NCI-H1694 treated with DMSO at 0.1 percent for 48 hours (cell line): ENCODE data around the gene TMEM88.
A peak's percentile ranks its signal among the peaks of the same experiment; 100 is the strongest.

Experiments
- DNase-seq: peaks from one replicate; lab custom pipeline; 2025; lab: John Stamatoyannopoulos, UW

TMEM88 gene

DNA sequence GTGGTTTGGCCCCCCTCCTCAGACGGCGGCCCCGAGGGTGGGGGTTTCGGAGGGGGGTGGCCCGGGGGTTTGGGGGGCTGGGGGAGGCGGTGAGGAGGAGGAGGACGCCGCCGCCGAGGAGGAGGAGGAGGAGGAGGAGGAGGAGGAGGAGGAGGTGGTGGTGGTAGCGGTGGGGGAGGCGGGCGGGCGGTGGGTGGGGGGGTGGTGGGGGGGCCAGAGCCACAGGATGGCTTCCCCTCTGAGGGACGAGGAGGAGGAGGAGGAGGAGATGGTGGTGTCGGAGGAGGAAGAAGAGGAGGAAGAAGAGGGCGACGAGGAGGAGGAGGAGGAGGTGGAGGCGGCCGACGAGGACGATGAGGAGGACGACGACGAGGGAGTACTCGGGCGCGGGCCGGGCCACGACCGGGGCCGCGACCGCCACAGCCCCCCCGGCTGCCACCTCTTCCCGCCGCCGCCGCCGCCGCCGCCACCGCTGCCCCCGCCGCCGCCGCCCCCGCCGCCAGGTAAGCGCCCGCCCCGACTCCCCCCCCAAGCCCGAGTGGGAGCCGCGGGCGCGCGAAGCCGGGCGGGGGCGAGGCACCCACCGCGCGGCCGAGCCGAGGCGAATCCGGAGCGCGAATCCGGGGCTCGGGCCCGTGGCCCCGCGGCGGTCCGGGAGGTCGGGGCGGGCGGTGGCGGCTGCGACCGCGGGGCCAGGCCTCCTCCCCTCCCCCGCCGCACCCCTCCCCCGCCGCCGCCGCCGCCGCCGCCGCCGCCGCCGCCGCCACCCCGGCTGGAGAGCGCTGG lies 29.9 kb downstream of the TMEM88 start:
- DNase-seq, result no peak

DNA sequence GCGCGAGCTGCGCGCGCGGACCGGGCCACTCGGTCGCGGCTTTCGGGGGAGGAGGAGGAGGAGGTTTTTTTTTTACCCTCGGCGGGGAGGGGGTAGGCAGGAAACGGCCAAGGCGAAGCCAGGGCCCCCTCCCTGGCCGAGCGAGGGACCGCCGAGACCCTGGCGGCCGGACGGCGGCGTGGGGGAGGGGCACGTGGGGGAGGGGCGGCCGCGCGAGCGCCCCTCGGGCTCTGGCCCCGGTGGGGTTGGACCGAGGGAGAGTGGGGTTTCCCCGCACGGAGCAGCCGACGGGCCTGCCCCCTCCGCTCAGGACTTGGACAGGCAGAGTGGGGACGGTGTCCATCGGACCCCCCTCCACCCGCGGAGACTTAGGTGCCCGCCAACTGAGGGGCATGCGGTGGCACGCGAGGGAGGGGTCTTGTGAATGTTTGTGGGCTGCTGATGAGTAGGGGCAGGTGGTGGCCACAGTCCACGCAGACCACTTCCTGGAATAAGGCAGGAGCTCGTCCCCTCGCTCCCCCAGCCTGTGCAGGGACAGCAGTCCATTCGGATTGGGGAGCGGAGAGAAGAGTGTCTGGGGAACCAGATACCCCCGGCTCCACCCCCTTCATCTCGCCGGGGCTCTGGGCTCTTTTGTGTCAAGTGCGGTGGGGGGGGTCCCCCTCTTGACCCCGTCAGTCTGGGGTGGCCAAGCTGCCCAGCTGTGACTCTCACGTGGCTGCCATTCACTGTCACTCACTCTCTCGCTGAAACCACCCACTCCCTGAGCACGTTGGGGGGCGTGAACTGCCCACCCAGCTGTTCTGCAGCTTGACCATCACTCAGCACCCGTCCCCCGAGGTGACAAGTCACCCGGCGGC lies 30.7 kb downstream of the TMEM88 start:
- DNase-seq, result peak; percentile 46

DNA sequence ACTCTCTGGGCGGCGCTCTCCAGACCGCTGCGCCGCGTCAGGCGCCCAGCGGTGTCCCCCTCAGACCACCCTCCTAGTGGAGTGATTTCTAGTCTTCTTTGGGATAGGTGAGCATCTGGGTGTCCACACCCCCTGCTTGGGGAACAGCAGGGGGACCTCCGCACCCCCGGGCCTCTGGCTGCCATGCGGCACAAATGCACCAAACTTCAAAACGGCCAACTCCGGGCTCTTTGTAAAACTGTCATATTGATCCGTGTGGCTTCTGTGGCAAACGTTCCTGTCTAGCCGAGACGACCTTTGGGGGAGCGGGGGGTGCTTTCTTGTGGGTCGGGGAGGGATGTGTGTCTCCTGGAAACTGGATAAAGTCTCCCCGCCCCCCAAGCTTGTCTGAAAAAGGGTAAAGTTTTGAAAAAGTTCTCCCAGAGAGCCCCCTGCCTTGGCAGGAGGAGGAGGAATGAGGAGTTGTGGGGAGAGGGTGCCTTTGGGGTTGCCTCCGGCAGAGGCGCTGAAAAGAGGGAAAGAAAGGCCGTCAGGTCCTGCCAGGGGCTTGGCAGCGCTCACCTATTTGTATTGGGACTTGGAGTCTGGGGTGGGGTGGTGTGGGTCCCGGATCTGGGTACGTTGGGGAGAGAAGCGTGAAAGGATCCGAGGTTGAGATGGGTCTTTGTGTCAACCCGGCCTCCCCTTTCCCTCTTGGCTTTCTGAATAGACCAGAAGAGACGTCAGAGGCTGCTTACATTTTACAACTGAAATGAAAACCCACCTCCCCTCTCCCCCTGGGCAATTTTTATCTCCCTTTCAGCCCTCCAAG lies 31.6 kb downstream of the TMEM88 start:
- DNase-seq, result peak; percentile 74

DNA sequence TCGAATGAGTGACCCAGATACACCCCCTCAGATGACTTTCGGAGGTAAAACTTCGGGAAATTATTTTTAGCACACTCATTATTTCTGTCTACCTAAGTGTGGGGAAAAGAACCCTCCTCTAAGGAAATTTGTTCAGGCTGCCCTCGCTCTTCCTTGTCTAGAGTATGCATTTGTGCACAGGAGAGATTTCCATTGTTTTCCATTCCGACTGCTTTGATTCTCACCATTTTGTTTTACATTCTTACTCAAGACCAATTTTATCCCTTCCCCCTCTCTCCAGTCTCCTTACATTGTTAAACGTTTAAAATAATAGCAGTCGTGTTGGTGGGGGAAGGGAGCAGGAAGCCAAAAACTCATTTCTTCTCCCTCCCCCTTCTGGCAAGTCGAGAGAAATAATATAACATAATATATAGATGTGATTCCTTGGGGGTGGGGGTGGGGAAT lies 32.2 kb downstream of the TMEM88 start:
- peak; percentile 88 for DNase-seq

DNA sequence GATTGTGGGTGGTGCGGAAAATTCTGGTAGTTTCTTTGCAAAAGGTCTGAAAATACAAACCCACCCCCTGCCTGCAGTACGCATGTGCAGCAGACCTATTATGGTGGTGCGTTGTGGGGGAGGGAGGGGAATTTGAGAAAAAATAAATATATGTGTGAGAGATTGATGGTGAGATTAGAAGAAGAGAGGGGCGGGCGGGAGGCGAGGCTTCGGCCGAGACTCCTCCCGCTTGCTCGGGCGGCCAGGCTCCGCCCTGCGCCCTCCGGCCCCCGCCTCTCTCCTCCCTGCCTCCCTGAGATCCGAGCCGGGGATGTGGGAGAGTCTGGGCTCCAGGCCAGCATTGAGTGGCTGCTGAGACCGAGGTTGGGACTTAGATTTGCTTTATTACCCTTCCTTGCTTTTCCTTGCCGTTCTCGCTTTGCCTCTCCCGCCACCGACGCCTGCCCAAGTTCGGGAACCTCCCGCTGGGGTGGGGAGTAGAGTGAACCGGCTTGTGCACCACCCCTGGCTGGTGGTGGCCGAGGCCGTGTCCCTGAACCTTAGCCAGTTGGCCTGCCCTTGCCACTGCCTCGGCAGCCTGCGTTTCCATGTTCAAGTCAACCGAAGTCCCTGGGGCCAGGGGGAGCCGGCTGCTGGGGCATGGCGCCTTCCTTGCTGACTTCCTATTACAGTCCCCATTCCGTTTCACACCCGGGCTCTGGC lies 32.8 kb downstream of the TMEM88 start:
- DNase-seq, result peak; percentile 96

DNA sequence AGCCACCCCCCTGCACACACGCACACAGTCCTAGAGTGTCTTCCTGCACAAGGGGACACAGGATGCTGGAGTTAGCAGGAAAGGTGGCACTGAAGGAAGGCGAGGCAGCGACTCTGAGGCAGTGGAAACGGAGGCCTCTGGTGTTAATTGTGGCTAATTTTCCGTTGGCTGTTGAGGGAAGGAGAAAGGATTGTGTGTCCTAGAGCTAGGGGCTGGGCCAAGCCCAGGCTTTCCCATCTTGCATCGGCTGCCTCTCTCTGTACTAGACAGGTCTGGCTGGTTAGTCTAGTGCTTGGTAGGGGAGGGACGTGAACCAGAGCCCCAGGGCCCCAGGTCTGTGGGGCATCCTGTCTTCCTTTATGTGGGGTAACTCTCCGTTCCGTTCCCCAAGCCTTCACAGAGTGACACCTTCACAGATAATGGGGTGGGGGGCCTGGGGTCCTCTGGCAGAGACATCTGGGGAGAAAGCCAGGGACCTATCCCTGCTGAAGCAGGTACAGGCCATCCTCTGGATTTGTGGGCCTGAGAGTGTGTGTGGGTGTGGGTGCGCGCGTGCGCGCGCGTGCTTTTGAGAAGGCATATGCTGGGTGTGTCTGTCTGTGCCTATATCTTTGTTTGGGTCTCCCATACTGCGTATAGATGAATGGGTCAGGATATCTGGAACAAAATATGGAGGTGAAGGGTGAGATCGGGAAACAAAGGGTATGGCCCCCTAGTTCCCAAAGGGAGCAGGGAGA lies 33.5 kb downstream of the TMEM88 start, which contains the start of gene CHD3:
Gene CHD3, plus strand, starts transcription at position 606 of the 737 bp plus-strand sequence. CDS start 212 bp downstream, outside the sequence.
- peak; percentile 54 for DNase-seq

DNA sequence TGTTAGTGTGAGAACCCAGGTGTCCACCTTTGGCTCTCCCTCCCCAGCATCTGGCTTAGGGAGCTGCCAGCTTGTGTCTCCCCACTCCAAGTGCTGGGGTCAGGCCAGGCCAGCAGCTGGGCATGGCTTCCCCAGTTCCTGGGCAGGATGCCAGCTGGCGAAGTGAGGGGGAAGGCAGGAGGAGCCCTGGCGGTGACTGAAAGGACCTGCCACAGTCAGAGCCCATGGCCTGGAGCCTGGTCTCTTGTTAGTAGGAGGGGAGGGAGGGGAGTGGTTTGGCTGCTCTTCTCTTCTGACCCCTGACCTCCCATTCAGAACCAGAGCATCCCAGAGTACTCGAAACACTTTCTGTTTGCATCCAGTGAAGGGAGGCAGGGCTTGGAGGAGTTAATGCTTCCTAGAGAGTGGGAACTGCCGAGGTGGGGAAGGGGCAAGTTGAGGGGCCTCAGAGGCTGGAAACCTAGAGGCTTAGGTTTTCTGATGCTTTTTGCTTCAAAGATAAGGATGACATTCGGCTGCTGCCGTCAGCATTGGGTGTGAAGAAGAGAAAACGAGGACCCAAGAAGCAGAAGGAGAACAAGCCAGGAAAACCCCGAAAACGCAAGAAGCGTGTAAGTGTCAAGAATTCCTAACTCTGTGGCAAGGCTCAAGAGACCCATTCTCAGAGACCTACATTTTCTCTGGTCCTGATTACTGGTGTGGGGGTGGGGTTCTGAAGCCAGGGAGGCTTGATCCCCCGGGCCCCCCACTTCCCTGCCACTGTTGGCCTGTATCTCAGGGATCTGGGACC lies 34.5 kb downstream of the TMEM88 start:
- DNase-seq, result peak; percentile 92

DNA sequence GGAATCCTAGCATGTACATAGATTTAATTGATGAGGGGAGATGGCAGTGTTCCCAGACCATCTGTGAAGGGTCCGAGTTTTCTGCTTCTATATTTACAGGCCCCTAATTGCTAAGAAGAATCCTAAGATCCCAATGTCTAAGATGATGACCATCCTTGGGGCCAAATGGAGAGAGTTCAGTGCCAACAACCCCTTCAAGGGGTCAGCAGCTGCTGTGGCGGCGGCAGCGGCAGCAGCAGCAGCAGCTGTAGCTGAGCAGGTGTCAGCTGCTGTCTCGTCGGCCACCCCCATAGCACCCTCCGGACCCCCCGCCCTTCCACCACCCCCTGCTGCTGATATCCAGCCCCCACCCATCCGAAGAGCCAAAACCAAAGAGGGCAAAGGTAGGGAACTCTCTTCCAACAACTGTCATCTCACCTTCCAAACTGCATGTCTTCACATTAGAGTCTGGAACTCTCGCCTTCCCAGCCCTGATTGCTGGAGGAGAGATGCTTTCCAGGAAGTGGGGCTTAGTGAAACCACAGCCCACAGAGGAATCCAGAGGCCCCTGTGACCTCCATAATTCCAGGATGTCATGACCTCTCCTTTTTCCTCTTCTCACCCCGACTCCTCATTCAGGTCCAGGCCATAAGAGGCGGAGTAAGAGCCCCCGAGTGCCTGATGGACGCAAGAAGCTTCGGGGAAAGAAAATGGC lies 38.5 kb downstream of the TMEM88 start:
- DNase-seq, result no peak

DNA sequence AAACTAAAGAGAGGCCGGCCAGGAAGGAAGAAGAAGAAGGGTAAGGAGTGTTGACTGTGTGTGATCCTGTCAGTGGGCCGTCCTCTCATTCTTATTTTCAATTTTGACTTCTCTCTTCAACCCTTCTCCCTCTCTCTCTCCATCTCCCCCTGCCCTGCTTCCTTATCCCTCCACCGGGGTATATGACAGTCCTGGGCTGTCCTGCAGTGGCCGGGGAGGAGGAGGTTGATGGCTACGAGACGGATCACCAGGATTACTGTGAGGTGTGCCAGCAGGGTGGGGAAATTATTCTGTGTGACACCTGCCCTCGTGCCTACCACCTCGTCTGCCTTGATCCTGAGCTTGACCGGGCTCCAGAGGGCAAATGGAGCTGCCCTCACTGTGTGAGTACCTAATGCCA lies 39.4 kb downstream of the TMEM88 start:
- no peak for DNase-seq

DNA sequence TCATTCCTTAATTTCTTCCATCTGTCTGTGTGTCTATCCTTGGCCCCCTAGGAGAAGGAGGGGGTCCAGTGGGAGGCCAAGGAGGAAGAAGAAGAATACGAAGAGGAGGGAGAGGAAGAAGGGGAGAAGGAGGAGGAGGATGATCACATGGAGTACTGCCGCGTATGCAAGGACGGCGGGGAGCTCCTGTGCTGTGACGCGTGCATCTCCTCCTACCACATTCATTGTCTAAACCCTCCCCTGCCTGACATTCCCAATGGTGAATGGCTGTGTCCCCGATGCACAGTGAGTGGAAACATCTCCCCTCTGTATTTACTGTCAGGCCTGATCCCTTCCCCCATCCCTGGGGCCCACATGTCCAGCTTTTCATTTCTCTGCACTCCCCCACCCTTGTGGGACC lies 40.0 kb downstream of the TMEM88 start:
- no peak for DNase-seq

DNA sequence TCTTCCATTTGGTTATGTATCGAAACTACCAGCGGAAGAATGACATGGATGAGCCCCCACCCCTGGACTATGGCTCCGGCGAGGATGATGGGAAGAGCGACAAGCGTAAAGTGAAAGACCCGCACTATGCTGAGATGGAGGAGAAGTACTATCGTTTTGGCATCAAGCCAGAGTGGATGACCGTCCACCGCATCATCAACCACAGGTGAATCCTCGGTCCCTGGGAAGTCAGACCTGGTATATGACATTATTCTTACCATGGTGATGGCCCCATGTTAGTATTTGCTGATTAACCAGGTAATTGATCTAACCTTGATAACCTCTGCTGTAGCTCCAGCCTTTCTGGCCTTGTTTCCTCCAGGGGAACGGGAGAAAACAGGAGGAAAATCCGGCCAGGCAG lies 42.2 kb downstream of the TMEM88 start:
- DNase-seq, result no peak

DNA sequence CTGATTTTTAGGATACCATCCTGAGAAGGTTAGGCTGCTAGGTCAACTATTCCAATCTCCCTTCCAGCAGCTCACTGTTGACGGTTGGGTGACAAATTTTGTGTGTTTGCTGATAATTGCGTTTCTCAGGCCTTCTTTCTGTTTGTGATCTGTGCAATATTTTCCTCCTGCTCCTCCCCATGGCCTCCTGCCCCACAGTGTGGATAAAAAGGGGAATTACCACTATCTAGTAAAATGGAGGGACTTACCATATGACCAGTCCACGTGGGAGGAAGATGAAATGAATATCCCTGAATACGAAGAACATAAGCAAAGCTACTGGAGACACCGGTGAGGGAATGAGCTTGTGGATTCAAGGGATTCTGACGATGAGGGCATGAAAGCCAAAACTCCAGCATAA lies 42.9 kb downstream of the TMEM88 start:
- DNase-seq, result peak; percentile 43

DNA sequence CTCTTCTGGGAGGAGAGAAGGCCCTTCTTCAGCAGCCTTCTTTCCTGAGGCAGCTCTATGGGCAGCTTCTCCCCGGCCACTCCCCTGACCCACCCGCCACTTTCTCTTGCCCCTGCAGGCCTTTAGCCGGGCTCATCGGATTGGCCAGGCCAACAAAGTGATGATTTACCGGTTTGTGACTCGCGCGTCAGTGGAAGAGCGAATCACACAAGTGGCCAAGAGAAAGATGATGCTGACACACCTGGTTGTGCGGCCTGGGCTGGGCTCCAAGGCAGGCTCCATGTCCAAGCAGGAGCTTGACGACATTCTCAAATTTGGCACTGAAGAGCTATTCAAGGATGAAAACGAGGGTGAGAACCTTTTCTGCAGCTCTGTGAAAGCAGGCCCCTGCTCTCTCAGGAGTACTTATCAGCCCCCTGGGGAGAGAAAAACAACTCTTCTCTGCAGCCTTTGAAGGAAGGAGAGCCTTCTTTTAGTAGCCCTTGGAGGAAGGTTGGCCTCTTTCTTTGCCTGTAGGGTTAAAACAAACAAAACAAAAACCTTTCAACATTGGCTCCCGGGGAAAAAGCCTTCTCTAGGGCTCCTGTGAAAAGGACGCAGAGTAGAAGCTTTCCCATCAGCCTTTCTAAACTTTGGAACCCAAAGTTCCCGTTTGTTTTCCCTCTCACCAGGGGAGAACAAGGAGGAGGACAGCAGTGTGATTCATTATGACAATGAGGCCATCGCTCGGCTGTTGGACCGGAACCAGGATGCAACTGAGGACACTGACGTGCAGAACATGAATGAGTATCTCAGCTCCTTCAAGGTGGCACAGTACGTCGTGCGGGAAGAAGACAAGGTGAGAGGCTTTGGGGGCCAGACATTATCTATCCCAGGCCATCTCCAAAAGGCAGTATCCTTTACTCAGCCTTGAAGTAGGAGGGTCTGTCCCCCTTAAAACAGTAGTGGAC lies 48.6 kb downstream of the TMEM88 start:
- no peak for DNase-seq
